Mesenchymal stem cell (in vitro differentiated cells and primary cell): ENCODE results near the gene TTC24. TPM values are rescaled to one million over a fixed set of nuclear protein-coding genes. Genes with fewer than 3 reads are reported as not detected.

Experiments used
- DNase-seq: peaks from one replicate; pipeline ENCODE4 v3.0.0-alpha.2; 2013
- H2AFZ ChIP-seq: one replicate; pipeline ENCODE4 v1.6.1; 2013; ENCODE audit warnings: low read depth, mild to moderate bottlenecking, control low read depth, inconsistent platforms, low read length, moderate library complexity
- H2AK5ac ChIP-seq: 2 replicates; pipeline ENCODE4 v1.6.1; 2013; ENCODE audit warnings: low read length, moderate library complexity, mild to moderate bottlenecking, inconsistent platforms; ENCODE audit not compliant: severe bottlenecking
- H2BK120ac ChIP-seq: one replicate; pipeline ENCODE4 v1.6.1; 2013; ENCODE audit warnings: low read depth, mild to moderate bottlenecking, inconsistent platforms, low read length, moderate library complexity
- H2BK12ac ChIP-seq, 2 experiments: one replicate each; pipeline ENCODE4 v1.6.1; 2013; ENCODE audit warnings: inconsistent platforms in 2 of 2, low read length in 2 of 2, mild to moderate bottlenecking in 2 of 2, moderate library complexity in 2 of 2, control low read depth in 1 of 2
- H2BK15ac ChIP-seq: one replicate; pipeline ENCODE4 v1.6.1; 2013; ENCODE audit warnings: mild to moderate bottlenecking, low read depth, inconsistent platforms; ENCODE audit not compliant: poor library complexity, severe bottlenecking
- H2BK5ac ChIP-seq: 2 replicates; pipeline ENCODE4 v1.6.1; 2013; ENCODE audit warnings: low read depth, mild to moderate bottlenecking, low read length, control low read depth, inconsistent platforms; ENCODE audit not compliant: poor library complexity, severe bottlenecking
- H3K14ac ChIP-seq, 2 experiments: one replicate each; pipeline ENCODE4 v1.6.1; 2013; ENCODE audit warnings: inconsistent platforms in 2 of 2, low read length in 2 of 2, control low read depth in 1 of 2, mild to moderate bottlenecking in 1 of 2, moderate library complexity in 1 of 2
- H3K18ac ChIP-seq, 2 experiments: one replicate each; pipeline ENCODE4 v1.6.1; 2013; ENCODE audit warnings: inconsistent platforms in 2 of 2, low read length in 2 of 2, control low read depth in 1 of 2, low read depth in 1 of 2, mild to moderate bottlenecking in 1 of 2
- H3K23ac ChIP-seq, 2 experiments: one replicate each; pipeline ENCODE4 v1.6.1; 2013; ENCODE audit warnings: inconsistent platforms in 2 of 2, low read length in 2 of 2, mild to moderate bottlenecking in 2 of 2, moderate library complexity in 2 of 2, control low read depth in 1 of 2
- H3K27ac ChIP-seq: 2 replicates; pipeline ENCODE4 v1.5.1; 2013; ENCODE audit warnings: mild to moderate bottlenecking, moderate library complexity, low read length, control low read depth, inconsistent platforms; ENCODE audit not compliant: poor library complexity, severe bottlenecking
- H3K27me3 ChIP-seq, 2 experiments: 2 replicates each; pipeline versions ENCODE4 v1.6.1 to v1.7.0; 2013; ENCODE audit warnings: low read length in 2 of 2, mild to moderate bottlenecking in 2 of 2, moderate library complexity in 2 of 2, control low read depth in 1 of 2, inconsistent platforms in 1 of 2; ENCODE audit not compliant: control insufficient read depth in 1 of 2, insufficient read depth in 1 of 2
- H3K36me3 ChIP-seq, 2 experiments: 2 replicates each; pipeline versions ENCODE4 v1.6.1 to v1.7.0; 2013; ENCODE audit warnings: low read length in 2 of 2, control low read depth in 1 of 2, inconsistent platforms in 1 of 2, low read depth in 1 of 2, mild to moderate bottlenecking in 1 of 2; ENCODE audit not compliant: insufficient read depth in 2 of 2, control insufficient read depth in 1 of 2
- H3K4ac ChIP-seq, 2 experiments: one replicate each; pipeline ENCODE4 v1.6.1; 2013; ENCODE audit warnings: inconsistent platforms in 2 of 2, low read length in 2 of 2, mild to moderate bottlenecking in 2 of 2, moderate library complexity in 2 of 2, control low read depth in 1 of 2, low read depth in 1 of 2
- H3K4me1 ChIP-seq: 2 replicates; pipeline ENCODE4 v1.6.1; 2013; ENCODE audit warnings: low read depth, low read length, control low read depth; ENCODE audit not compliant: control insufficient read depth, insufficient read depth
- H3K4me2 ChIP-seq: 2 replicates; pipeline ENCODE4 v1.6.1; 2013; ENCODE audit warnings: low read length, mild to moderate bottlenecking, inconsistent platforms; ENCODE audit not compliant: poor library complexity, severe bottlenecking
- H3K4me3 ChIP-seq, 2 experiments: 2 replicates each; pipeline versions ENCODE4 v1.5.1 to v1.7.0; 2013; ENCODE audit warnings: low read length in 2 of 2, mild to moderate bottlenecking in 2 of 2, control low read depth in 1 of 2, low read depth in 1 of 2; ENCODE audit not compliant: insufficient read depth in 1 of 2
- H3K79me1 ChIP-seq: replicated peaks from 2 replicates; pipeline ENCODE4 v1.6.1; 2013; ENCODE audit warnings: mild to moderate bottlenecking, control low read depth, low read length, inconsistent platforms; ENCODE audit not compliant: poor library complexity, severe bottlenecking
- H3K9ac ChIP-seq: 2 replicates; pipeline ENCODE4 v1.7.0; 2013; ENCODE audit warnings: mild to moderate bottlenecking, low read length, moderate library complexity
- H3K9me3 ChIP-seq: 2 replicates; pipeline ENCODE4 v1.7.0; 2013; ENCODE audit warnings: mild to moderate bottlenecking, low read length; ENCODE audit not compliant: control insufficient read depth
- H4K8ac ChIP-seq: one replicate; pipeline ENCODE4 v1.6.1; 2013; ENCODE audit warnings: inconsistent platforms, mild to moderate bottlenecking, low read length, moderate library complexity
- H4K91ac ChIP-seq: one replicate; pipeline ENCODE4 v1.6.1; 2013; ENCODE audit warnings: mild to moderate bottlenecking, low read length, inconsistent platforms
- WGBS: methylation state at CpG from one replicate; pipeline ENCODE4 v1.1.7; 2013; ENCODE audit warnings: mixed read lengths; 5-methylcytosine and 5-hydroxymethylcytosine counted together
- polyA plus RNA-seq, 2 experiments: library from polyadenylated mRNA; stranded (reverse); fragments of 200-250 nt; gene quantifications; one replicate each; pipeline ENCODE4 v1.2.3, GENCODE V29; 2013

The TTC24 gene
- not detected for polyA plus RNA-seq (2013, experiment 1 of 2)
- not detected for polyA plus RNA-seq (2013, experiment 2 of 2)

GRCh38 chr1:156579472-156579871, at the start of gene TTC24:
TSS of gene TTC24 (plus strand) at chr1:156579723. CDS start at chr1:156581365, 1,642 bp downstream.
- H3K9me3 ChIP-seq: no peaks in the 10 kb centered on the region
- WGBS: 75% methylated on average over 5 of the region's 5 CpGs
- no peak within 1 kb of the TSS for H3K27ac ChIP-seq
- no peak within 1 kb of the TSS for H3K23ac ChIP-seq
- no peak within 1 kb of the TSS for H2BK15ac ChIP-seq
- H3K27me3 ChIP-seq: peaks cover 11 to 29% of the 10 kb centered on the region in 2 experiments
- H4K8ac ChIP-seq: no peak within 1 kb of the TSS
- no peak within 1 kb of the TSS for H4K91ac ChIP-seq
- DNase-seq: no peak
- no peak within 1 kb of the TSS for H2BK12ac ChIP-seq
- no peak within 1 kb of the TSS for H3K4me3 ChIP-seq
- no peak within 1 kb of the TSS for H3K9ac ChIP-seq
- peaks cover 5% of the 10 kb centered on the region for H3K4me1 ChIP-seq
- H3K18ac ChIP-seq: no peak within 1 kb of the TSS
- no peaks in the 10 kb centered on the region for H3K36me3 ChIP-seq
- no peak within 1 kb of the TSS for H2AK5ac ChIP-seq
- no peaks in the 10 kb centered on the region for H3K79me1 ChIP-seq
- H2BK120ac ChIP-seq: no peak within 1 kb of the TSS
- H3K14ac ChIP-seq: no peak within 1 kb of the TSS
- no peak within 1 kb of the TSS for H3K4me2 ChIP-seq
- no peak within 1 kb of the TSS for H2AFZ ChIP-seq
- H3K4ac ChIP-seq: no peak within 1 kb of the TSS
- no peak within 1 kb of the TSS for H2BK5ac ChIP-seq

- Histone ChIP-seq H3K4me3 (no peak overlapping the region), H2BK15ac (no peak overlapping the region), H3K79me1 (no peaks in the 10 kb centered on the region), H3K18ac (no peak overlapping the region), H3K27ac (no peak overlapping the region), H4K91ac (no peak overlapping the region), H3K9me3 (no peaks in the 10 kb centered on the region), H3K4me2 (no peak overlapping the region), H3K4me1 (no peaks in the 10 kb centered on the region), H3K36me3 (peaks cover 14 to 46% of the 10 kb centered on the region in 2 experiments), H2BK12ac (no peak overlapping the region), H3K9ac (no peak overlapping the region), H2AFZ (no peak overlapping the region), H3K23ac (no peak overlapping the region), H4K8ac (no peak overlapping the region), H2BK5ac (no peak overlapping the region), H2BK120ac (no peak overlapping the region), H3K27me3 (no peaks in the 10 kb centered on the region), H2AK5ac (no peak overlapping the region), H3K14ac (no peak overlapping the region), H3K4ac (no peak overlapping the region)
- 98% methylated on average over 18 of the region's 18 CpGs for WGBS
- DNase-seq: no peak
Observed at GRCh38 chr1:156530006-156530405, 49.5 kb upstream of the TTC24 start.

GRCh38 chr1:156532374-156532773, 47.1 kb upstream of the TTC24 start:
- Histone ChIP-seq H2AK5ac (no peak overlapping the region), H2BK12ac (no peak overlapping the region), H3K4me3 (no peak overlapping the region), H2BK5ac (no peak overlapping the region), H3K36me3 (peaks cover 21 to 54% of the 10 kb centered on the region in 2 experiments), H4K91ac (no peak overlapping the region), H2BK15ac (no peak overlapping the region), H3K4me2 (no peak overlapping the region), H2BK120ac (no peak overlapping the region), H3K79me1 (no peaks in the 10 kb centered on the region), H3K14ac (no peak overlapping the region), H3K23ac (no peak overlapping the region), H3K9ac (no peak overlapping the region), H3K27ac (no peak overlapping the region), H2AFZ (no peak overlapping the region), H3K4ac (no peak overlapping the region), H3K9me3 (no peaks in the 10 kb centered on the region), H4K8ac (no peak overlapping the region), H3K18ac (no peak overlapping the region), H3K27me3 (no peaks in the 10 kb centered on the region), H3K4me1 (no peaks in the 10 kb centered on the region)
- no peak for DNase-seq
- 100% methylated on average over 2 of the region's 4 CpGs for WGBS

- H3K27ac ChIP-seq: no peak overlapping the region
- no peaks in the 10 kb centered on the region for H3K4me1 ChIP-seq
- H3K36me3 ChIP-seq: peaks cover 24 to 48% of the 10 kb centered on the region in 2 experiments
- H3K4me3 ChIP-seq: no peak overlapping the region
- no peak overlapping the region for H2AFZ ChIP-seq
- H2BK5ac ChIP-seq: no peak overlapping the region
- 97% methylated on average over 11 of the region's 11 CpGs for WGBS
- no peak overlapping the region for H2BK120ac ChIP-seq
- no peaks in the 10 kb centered on the region for H3K27me3 ChIP-seq
- no peaks in the 10 kb centered on the region for H3K79me1 ChIP-seq
- H2AK5ac ChIP-seq: no peak overlapping the region
- DNase-seq: no peak
- no peak overlapping the region for H3K14ac ChIP-seq
- no peak overlapping the region for H3K18ac ChIP-seq
- H4K91ac ChIP-seq: no peak overlapping the region
- H3K4me2 ChIP-seq: no peak overlapping the region
- no peak overlapping the region for H3K9ac ChIP-seq
- no peak overlapping the region for H3K4ac ChIP-seq
- H4K8ac ChIP-seq: no peak overlapping the region
- no peak overlapping the region for H2BK12ac ChIP-seq
- H3K9me3 ChIP-seq: no peaks in the 10 kb centered on the region
- H3K23ac ChIP-seq: no peak overlapping the region
- no peak overlapping the region for H2BK15ac ChIP-seq
Observed at GRCh38 chr1:156533568-156534220, 45.8 kb upstream of the TTC24 start.
